H1 (cell line): ENCODE measurements around the gene PRKCZ. TPM values are rescaled to one million over a fixed set of nuclear protein-coding genes. Genes with fewer than 3 reads are reported as not detected.

Source experiments
- polyA plus RNA-seq, 7 experiments: library from polyadenylated mRNA; depleted of rRNA in 3 of 7; stranded (reverse) in 5 of 7; unstranded in 2 of 7; fragments of >200 nt in 5 of 7; fragments of 200-250 nt in 2 of 7; gene quantifications; 1 replicate in 5 of 7; 2 replicates in 1 of 7; 4 replicates in 1 of 7; pipeline versions ENCODE4 v1.2.1 to v1.2.3, GENCODE V29; 2011 to 2013; ENCODE audit warnings: missing spikeins in 2 of 7, mixed read lengths in 2 of 7
- total RNA-seq: library from RNA; stranded (reverse); fragmentation: NEBNext Ultra II Directional; extraction: Animal tissue kit (Norgen Biotek cat#: 25700); gene quantifications from 2 replicates; pipeline ENCODE4 v1.2.1, GENCODE V29; 2021
- TF ChIP-seq, protein P1 (sequence below): IDR thresholded peaks from 2 replicates; pipeline ENCODE4 v1.6.1; 2012; ENCODE audit warnings: inconsistent platforms

PRKCZ gene
- total and polyA plus RNA-seq, 2 of the 8 experiments (the other 6 are each of a cell fraction or from before 2014, with no cell fraction given): 37.4 to 45.1 TPM

DNA sequence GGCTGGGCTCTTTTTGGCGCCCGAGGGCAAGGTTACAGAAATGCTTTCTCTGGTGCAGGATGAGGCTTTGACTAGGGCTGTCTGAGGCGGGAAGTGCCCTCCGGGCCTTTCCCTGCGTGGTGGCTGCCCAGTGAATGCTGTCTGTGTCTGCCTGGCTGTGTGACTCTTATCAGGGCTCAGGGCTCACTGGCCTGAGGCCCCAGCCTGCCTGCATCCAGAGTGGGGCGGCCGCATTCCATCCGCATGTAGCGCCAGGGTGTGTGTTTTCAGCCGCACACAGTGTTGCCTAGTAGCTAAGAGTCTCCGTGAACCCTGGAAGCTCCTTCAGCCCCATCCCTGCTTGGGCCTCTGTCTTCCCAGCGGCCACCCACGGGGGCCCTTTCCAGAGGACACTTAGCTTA is 85.2 kb downstream of the PRKCZ start (continued):
- TF ChIP-seq, protein P1, sequence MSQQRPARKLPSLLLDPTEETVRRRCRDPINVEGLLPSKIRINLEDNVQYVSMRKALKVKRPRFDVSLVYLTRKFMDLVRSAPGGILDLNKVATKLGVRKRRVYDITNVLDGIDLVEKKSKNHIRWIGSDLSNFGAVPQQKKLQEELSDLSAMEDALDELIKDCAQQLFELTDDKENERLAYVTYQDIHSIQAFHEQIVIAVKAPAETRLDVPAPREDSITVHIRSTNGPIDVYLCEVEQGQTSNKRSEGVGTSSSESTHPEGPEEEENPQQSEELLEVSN: no peak
